Adrenal gland (tissue), 5 donors: ENCODE measurements around the gene SIRT5.

Experiments used
- CTCF ChIP-seq, 6 experiments: fragments of 450-650 bp in 4 of 6; fragments of 200-600 bp in 2 of 6; sonication (generic) in 1 of 6; IDR thresholded peaks; 1 replicate in 5 of 6; 2 replicates in 1 of 6; pipeline versions ENCODE4 v1.5.1 to v1.8.0; 2016 to 2021; ENCODE audit warnings: antibody characterized with exemption in 6 of 6, mild to moderate bottlenecking in 2 of 6, moderate library complexity in 1 of 6
- POLR2A ChIP-seq, 2 donors: fragments of 450-650 bp; IDR thresholded peaks; one replicate each; pipeline ENCODE4 v1.6.1; 2017; ENCODE audit warnings: antibody characterized with exemption in 2 of 2, mild to moderate bottlenecking in 2 of 2, moderate library complexity in 1 of 2
- donor health status: DM: no; HTN: no; CAD: no.

- no peak for TF ChIP-seq POLR2A (IDR thresholded peaks at IDR 0.05)
- no peak for TF ChIP-seq CTCF (IDR thresholded peaks at IDR 0.05)
These were observed 61.7 kb downstream of the SIRT5 start for GRCh38 chr6:13635948-13636658.
